HepG2 (cell line): ENCODE data around the gene SLC35D2.

Experiments
- ATAD3A ChIP-seq: sonication (generic); formaldehyde crosslinking; IDR thresholded peaks from 2 replicates; pipeline ENCODE4 v1.4.0; 2020; ENCODE audit warnings: missing genetic modification reagents
- CBX2 ChIP-seq, 2 experiments: fragments of 200-600 bp in 1 of 2; sonication (generic); formaldehyde crosslinking in 1 of 2; IDR thresholded peaks; 2 replicates each; pipeline versions ENCODE4 v1.7.0 to v1.8.1; 2018 to 2022; ENCODE audit warnings: low read depth in 2 of 2, low read length in 1 of 2, mild to moderate bottlenecking in 1 of 2, missing genetic modification reagents in 1 of 2
- CBX5 ChIP-seq: sonication (generic); formaldehyde crosslinking; IDR thresholded peaks from 2 replicates; pipeline ENCODE4 v1.4.0; 2020; ENCODE audit warnings: missing genetic modification reagents, borderline replicate concordance
- EZH2 ChIP-seq: conservative IDR thresholded peaks from 2 replicates; pipeline ENCODE4 v1.6.1; 2012; ENCODE audit warnings: mild to moderate bottlenecking, low read depth, low read length, moderate library complexity
- FOXA1 ChIP-seq, 2 experiments: fragments of 450-650 bp in 1 of 2; sonication (generic) in 1 of 2; formaldehyde crosslinking in 1 of 2; IDR thresholded peaks; 2 replicates each; pipeline versions ENCODE4 v1.4.0 to v1.6.1; 2016 to 2020; ENCODE audit warnings: missing genetic modification reagents in 1 of 2
- KLF13 ChIP-seq: sonication (generic); formaldehyde crosslinking; IDR thresholded peaks from 2 replicates; pipeline ENCODE4 v1.4.0; 2020; ENCODE audit warnings: mild to moderate bottlenecking, missing genetic modification reagents
- NFAT5 ChIP-seq: sonication (generic); formaldehyde crosslinking; IDR thresholded peaks from 2 replicates; pipeline ENCODE4 v1.4.0; 2020; ENCODE audit warnings: missing genetic modification reagents
- NFYB ChIP-seq: sonication (generic); formaldehyde crosslinking; IDR thresholded peaks from 2 replicates; pipeline ENCODE4 v1.4.0; 2020; ENCODE audit warnings: missing genetic modification reagents
- TCF7L2 ChIP-seq: IDR thresholded peaks from 2 replicates; pipeline ENCODE4 v1.6.1; 2011; ENCODE audit warnings: mild to moderate bottlenecking, low read depth, low read length, moderate library complexity
- ZFP36 ChIP-seq: fragments of 150-350 bp; IDR thresholded peaks from 2 replicates; pipeline ENCODE4 v1.6.1; 2018; ENCODE audit warnings: borderline replicate concordance, low read length, low read depth; ENCODE audit not compliant: partially characterized antibody
- ZNF550 ChIP-seq: sonication (generic); formaldehyde crosslinking; IDR thresholded peaks from 2 replicates; pipeline ENCODE4 v1.4.0; 2020; ENCODE audit warnings: mild to moderate bottlenecking, missing genetic modification reagents, borderline replicate concordance
- TF ChIP-seq, protein P1 (sequence below): sonication (generic); formaldehyde crosslinking; IDR thresholded peaks from 2 replicates; pipeline ENCODE4 v1.5.0; 2020; ENCODE audit warnings: mild to moderate bottlenecking, missing genetic modification reagents
- TF ChIP-seq, protein P2 (sequence below): IDR thresholded peaks from 2 replicates; pipeline ENCODE4 v1.6.1; 2012; ENCODE audit warnings: inconsistent platforms

DNA sequence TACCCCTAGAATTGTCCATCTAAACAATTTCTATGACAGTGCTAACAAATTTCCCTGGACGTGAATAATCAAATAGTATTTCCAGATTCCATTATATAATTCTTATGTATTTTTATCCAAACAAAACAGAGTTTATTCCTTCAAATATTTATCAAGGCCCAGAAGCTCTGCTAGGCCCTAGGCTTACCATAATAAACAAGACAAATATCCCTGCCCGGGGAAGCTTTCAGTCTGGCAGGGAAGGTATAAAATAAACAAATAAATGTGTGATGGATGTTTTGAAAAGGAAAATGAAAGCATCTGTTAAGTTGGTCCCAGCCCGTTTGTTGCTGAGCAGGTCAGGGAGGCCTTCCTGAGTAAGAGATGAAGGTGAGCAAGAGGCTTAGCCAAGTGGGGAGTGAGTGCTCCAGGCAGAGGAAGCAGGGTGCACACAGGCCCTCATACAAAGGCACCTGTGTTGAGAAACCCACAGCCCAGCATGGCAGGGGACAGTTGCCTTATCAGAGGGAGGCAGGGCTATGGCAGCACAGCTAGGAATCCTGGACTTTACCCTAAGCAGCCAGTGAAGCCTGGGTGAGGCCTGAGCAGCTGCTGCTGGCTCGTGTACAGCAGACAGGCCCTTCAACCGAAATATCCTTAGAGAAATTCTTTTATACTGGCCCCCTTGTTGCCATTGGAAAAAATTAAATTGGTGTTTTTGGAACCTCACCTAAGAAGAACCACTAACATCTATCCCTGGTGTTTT is 7.7 kb upstream of the SLC35D2 start:
- TF ChIP-seq ZNF550 (CRISPR knock-in tag) (no peak), CBX5 (CRISPR knock-in tag) (peak; percentile 93), FOXA1 (IDR thresholded peaks at IDR 0.05) (no peak), FOXA1 (CRISPR knock-in tag; IDR thresholded peaks at IDR 0.05) (peak; percentile 63), NFAT5 (CRISPR knock-in tag) (0 out of 2 replicates have a peak, but pooled peaks have one; percentile 57), ZFP36 (no peak), KLF13 (CRISPR knock-in tag) (no peak), CBX2 (IDR thresholded peaks at IDR 0.05; ENCODE audit: low read depth, low read length) (no peak), CBX2 (CRISPR knock-in tag; IDR thresholded peaks at IDR 0.05; ENCODE audit: low read depth) (no peak), EZH2 (no peak), ATAD3A (CRISPR knock-in tag) (no peak), TCF7L2 (no peak), NFYB (peak; percentile 17; the same call in 1 of the 2 replicates)
- TF ChIP-seq, protein P1, sequence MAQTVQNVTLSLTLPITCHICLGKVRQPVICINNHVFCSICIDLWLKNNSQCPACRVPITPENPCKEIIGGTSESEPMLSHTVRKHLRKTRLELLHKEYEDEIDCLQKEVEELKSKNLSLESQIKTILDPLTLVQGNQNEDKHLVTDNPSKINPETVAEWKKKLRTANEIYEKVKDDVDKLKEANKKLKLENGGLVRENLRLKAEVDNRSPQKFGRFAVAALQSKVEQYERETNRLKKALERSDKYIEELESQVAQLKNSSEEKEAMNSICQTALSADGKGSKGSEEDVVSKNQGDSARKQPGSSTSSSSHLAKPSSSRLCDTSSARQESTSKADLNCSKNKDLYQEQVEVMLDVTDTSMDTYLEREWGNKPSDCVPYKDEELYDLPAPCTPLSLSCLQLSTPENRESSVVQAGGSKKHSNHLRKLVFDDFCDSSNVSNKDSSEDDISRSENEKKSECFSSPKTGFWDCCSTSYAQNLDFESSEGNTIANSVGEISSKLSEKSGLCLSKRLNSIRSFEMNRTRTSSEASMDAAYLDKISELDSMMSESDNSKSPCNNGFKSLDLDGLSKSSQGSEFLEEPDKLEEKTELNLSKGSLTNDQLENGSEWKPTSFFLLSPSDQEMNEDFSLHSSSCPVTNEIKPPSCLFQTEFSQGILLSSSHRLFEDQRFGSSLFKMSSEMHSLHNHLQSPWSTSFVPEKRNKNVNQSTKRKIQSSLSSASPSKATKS (CRISPR knock-in tag), result no peak
- TF ChIP-seq, protein P2, sequence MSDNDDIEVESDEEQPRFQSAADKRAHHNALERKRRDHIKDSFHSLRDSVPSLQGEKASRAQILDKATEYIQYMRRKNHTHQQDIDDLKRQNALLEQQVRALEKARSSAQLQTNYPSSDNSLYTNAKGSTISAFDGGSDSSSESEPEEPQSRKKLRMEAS, result peak; percentile 90
